ENCODE results near the gene DENND6A.
A peak's percentile ranks its signal among the peaks of the same experiment; 100 is the strongest.
"Not testable (repeated sequence)": the region's sequence is repeated elsewhere in the genome, so short reads cannot be mapped to it uniquely, and the experiment has no call there.

The DENND6A gene

DNA sequence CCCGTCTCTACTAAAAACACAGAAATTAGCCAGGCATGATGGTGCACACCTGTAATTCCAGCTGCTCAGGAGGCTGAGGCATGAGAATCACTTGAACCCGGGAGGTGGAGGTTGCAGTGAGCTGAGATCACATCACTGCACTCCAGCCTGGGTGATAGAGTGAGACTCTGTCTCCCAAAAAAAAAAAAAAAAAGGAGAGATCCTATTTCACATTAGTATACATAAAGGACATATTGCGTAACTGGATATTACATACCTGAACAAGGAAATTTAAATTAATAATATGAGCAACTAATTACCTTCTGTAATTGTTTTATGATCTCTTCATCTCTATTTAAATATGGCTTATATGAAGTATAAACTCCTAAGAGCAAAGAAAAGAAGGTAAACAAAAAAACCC is 58.6 kb downstream of the DENND6A start:
- not testable (repeated sequence) for DNase-seq

DNA sequence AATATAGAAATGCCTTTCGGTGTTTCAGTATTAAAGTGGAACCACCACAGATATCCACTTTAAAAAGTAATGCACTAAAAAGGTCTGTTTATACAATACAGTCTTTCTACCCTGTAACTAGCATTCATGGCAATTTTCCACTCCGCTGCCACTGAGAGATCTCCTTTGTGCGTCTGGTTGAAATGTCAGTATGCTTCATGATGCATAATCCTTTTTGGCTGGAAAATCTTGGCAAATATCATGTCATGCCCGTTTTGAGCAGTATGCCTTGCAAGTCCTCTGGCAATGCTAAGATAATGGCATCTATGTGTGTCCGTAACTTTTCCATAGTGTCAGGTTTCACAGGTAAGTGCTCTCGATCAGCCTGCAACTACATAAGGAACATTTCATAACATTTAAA is 64.9 kb downstream of the DENND6A start:
- no peak for DNase-seq

DNA sequence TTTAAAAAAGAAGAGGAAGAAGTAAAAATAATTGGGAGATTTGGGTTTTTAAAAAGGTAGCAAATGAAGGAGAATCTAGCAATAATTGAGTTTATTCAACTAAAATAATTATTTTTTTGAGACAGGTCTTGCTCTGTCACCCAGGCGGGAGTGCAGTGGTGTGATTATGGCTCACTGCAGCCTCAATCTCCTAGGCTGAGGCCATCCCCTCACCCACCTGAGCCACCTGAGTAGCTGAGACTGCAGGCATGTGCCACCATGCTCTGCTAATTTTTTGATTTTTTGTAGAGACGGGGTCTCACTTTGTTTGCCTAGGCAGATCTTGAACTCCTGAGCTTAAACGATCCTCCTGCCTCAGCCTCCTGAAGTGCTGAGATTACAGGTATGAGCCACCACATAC is 68.1 kb downstream of the DENND6A start:
- no peak for DNase-seq

DNA sequence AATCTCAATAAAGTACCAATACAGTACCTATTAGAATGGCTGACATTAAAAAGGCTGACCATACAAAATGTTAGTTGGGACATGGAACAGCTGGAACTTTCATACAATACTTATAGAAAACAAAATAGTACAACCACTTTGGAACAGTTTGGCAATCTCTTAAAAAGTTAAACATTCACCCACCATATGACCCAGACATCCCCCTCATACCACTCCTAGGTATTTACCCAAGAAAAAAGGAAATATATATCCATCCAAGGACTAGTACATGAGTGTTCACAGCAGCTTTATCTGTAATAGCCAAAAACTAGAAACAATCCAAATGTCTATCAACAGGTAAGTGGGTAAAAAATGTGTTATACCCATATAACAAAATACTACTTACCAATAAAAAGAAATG is 70.5 kb downstream of the DENND6A start:
- no peak for DNase-seq

DNA sequence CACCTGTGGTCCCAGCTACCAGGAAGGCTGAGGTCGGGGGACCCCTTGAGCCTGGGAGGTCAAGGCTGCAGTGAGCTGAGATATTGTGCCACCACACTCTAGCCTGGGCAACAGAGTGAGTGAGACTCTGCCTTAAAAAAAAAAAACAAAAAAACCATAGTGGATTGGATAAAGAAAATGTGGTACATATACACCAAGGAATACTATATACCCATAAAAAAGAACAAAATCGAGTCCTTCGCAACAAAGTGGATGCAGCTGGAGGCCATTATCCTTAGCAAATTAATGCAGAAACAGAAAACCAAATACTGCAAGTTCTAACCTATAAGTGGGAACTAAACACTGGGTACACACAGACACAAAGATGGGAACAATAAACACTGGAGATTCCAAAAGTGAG is 75.1 kb downstream of the DENND6A start:
- no peak for DNase-seq

DNA sequence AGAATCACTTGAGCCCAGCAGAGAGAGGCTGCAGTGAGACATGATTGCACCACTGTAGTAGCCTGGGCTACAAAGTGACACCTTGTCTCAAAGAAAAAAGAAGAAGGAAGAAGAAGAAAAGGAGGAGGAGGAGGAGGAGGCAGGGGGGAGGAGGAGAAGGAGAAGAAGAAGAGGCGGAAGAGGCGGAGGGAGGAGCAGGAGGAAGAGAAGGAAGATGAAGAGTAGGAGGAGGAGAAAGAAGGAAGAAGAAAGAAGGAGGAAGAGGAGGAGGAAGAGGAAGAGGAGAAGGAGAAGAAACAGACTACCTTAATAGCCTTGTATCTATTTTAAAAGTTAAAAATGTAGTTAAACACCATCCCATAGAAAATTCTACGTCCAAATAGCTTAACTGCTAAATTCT is 76.6 kb downstream of the DENND6A start:
- DNase-seq = no peak

DNA sequence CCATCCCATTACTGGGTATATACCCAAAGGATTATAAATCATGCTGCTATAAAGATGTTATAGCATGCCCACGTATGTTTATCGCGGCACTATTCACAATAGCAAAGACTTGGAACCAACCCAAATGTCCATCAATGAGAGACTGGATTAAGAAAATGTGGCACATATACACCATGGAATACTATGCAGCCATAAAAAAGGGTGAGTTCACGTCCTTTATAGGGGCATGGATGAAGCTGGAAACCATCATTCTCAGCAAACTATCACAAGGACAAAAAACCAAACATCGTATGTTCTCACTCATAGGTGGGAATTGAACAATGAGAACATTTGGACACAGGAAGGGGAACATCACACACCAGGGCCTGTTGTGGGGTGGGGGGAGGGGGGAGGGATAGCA is 81.0 kb downstream of the DENND6A start:
- not testable (repeated sequence) for DNase-seq

DNA sequence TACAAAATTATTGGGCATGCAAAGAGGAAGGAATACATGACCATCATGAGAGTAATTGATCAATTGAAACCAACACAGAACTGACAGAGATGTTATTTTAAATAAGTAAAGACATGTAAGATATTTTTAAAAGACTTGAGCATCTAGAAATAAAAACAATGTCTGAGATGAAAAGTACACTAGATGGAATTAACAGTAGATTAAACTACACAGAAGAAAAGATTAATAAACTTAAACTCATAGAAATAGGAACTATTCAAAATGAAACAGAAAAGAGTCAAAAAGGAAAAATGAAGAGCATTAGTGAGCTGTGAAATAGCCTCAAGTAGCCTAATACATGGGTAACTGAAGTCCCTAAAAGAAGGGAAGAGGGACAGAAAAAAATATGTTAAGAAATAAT is 87.2 kb downstream of the DENND6A start:
- no peak for DNase-seq

DNA sequence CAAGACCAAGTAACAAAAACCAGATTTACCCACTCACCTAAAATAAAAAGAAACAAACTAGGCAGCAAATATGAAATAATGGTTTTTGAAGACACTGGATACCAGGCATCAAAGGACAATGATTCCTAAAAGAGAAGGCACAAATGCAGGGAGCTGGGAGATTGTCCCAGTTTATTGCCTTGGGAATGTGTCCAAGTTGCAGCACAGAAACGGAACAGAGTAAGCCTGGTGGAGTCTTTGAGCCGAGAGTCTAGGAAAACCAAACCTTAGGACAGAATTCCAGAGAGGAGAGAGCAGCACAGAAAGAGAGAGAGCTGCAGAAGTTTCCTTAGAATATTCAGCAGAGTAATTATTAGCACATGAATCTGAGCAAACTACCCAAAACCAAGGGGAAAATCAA is 87.9 kb downstream of the DENND6A start:
- no peak for DNase-seq

DNA sequence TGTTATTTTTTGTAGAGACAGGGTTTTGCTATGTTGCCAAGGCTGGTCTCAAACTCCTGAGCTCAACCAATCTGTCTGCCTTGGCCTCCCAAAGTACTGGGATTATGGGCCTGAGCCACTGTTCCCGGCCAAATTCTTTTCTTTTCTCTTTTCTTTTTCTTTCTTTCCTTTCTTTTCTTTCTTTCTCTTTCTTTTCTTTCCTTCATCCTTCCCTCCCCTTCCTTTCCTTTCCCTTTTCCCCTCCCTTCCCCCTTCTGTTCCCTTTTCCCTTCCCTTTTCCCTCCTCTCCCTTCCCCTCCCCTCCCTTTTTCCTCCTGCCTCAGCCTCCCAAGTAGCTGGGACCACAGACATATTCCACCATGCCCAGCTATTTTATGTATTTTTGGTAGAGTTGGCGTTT is 92.7 kb downstream of the DENND6A start:
- no peak for DNase-seq

DNA sequence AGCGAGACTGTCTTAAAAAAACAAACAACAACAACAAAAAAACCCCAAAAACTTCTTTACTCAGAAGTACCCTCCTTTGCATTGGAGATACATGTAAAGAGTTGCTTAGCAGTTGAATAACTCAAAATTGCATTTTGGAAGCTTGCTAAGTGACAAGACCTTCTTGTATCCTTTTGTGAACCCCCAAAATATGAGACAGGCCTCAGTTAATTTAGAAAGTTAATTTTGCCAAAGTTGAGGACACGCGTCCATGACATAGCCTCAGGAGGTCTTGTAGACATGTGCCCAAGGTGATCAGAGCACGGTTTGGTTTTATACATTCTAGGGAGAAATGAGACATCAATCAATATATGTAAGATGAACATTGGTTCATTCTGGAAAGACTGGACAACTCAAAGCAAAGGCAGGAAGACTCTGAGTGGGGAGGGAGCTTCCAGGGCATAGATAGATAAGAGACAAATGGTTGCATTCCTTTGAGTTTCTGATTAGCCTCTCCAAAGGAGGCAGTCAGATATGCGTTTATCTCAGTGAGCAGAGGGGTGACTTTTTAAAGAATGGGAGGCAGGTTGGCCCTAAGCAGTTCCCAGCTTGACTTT is 94.0 kb downstream of the DENND6A start:
- no peak for DNase-seq

DNA sequence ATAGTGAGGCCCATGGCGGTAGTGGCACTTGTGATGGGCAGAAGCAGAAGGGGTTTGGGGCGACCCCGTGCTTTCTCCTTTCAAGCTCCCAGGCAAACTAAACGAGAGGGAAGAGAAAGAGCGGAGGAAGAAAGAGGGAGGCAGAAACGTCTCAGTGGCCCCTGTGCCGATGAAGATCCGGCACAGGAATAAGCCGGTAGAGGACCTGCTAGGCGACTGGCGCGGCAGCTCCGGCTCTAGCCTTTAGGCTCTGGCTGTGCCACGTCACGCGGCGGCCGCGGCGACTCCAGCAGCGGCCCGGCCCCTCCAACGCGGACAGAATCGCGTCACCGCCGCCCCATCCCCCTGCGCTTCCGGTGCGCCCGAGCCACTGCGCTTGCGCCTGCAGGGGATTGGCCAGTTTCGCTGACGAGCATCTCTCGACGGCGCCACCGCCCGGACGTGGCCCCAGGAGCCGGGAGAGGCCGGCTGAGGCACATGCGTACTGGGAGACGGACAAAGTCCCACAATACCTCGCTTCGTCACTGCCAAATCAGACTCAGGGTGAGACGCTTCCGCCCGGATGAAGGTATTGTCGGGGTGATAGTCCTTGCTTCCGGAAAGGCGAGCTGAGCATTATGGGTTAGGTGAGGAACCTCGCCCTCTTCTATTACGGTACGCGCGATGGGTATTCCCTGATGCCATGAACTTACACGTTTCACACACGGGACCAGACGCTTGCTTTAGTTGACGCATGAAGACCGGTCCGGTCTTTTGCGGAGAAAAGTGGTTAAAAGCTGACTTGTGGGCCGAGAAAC is 95.6 kb downstream of the DENND6A start, which contains the start of gene ARF4:
Gene ARF4 (minus strand): TSS at position 218 of the 797 bp plus-strand sequence. CDS start 204 bp downstream, at position 14.
- DNase-seq = peak; percentile 99

DNA sequence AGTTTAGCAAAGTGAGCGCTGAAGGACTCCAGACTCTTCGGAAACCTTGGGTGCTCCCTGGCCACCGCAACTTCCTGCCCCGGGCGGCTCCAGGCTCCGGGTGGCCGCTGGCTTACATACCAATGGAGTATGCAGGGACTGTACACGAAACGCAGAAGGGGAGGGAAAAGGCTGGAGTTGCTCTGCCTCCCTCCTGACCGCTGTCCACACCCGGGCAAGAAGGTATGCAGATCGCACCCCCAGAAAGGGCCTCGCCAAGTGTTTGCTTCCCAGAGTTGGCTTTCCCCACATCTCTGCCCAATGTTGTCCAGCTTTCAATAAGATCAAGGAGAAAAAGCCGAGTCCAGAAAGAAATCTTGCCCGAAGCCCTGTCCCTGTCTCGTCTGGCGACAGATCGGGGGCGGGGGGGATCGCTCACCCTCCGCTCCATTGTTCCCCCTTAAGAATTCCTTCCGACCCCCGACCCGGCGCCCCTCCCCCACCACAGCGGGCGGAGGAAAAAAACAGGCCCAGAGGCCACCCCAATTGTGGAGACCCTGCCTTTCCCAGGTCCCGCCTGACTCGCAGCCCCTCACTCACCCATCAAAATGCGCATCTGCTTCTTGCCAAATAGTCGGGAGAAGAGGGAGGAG is 96.3 kb downstream of the DENND6A start:
- peak; percentile 38 to 40 for DNase-seq

DNA sequence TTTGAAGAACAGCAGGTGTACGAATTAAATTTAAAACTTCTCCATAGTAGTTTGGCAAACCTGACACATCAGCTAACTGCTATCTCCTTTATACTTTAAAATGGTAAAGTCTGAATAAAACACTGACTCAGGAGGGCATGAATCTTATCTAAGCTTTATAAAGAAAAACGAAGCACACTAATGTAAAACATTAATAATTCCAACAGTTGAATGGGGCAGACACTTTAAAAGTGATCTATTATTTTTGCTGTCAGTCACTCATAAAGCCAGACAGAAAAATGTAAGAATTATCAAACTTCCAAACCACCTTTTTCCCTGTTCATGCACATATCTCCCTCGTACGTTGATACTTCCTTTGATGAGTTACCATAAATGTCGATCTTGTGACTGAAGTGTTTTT is 98.3 kb downstream of the DENND6A start:
- no peak for DNase-seq

DNA sequence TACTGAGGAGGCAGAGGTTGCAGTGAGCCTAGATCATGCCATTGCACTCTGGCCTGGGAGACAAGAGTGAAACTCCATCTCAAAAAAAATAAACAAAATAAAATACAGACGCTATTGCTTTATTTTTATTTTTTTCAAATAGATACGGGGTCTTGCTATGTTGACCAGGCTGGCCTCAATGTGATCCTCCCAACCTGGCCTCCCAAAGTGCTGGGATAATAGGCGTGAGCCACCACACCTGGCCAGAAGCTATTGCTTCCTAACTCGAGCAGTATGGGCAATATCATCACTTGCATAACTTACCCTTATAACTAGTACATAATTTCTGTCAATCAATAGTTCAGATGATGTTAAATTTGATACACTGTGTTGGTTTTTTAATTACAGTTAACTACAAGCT is 98.7 kb downstream of the DENND6A start:
- no peak for DNase-seq

DNA sequence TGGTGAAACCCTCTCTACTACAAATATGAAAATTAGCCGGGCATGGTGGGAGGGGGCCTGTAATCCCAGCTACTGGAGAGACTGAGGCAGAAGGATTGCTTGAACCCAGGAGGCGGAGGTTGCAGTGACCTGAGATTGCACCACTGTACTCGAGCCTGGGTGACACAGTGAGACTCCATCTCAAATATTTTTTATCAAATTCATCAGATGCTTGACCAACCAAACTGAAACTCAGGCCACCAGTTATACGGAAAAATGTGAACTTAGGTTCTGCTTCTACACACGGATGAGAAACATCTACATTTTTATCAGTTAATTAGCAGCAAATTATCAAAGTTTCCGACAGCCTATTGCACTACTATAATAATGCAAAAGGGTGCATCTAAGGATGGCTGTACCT is 100.6 kb downstream of the DENND6A start:
- no peak for DNase-seq

DNA sequence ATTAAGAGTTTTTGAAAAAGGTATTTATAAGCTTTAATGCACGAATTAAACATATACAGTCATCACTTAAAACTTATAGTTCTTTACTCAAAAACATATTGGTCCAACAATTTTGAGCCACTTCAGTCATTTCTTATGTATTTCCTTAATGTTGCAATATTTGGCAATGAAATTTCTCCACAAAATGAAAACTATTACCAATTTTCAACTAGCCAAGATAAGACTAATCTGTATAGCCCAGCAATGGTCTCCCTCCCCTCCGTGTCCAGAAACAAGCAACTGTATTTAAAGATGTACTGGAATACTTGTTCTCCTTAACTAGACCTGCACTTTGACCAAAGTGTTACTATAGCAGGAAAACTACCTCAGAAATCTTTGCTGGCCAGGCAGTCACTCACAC is 105.0 kb downstream of the DENND6A start:
- DNase-seq = no peak

DNA sequence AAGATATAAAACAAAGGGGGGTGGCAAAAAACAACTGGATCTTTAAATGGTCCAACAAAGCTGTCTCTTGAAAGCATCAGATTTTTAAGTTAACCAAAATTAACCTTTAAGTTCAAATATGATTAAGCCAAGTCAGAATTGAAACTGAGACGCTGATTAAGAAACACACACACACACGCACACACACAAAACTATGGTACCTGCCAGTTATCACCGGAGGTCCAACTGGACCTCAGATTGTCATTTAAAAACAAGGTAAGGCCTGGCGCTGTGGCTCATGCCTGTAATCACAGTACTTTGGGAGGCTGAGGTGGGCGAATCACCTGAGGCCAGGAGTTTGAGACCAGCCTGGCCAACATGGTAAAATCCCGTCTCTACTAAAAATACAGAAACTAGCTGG is 106.1 kb downstream of the DENND6A start:
- DNase-seq = no peak

DNA sequence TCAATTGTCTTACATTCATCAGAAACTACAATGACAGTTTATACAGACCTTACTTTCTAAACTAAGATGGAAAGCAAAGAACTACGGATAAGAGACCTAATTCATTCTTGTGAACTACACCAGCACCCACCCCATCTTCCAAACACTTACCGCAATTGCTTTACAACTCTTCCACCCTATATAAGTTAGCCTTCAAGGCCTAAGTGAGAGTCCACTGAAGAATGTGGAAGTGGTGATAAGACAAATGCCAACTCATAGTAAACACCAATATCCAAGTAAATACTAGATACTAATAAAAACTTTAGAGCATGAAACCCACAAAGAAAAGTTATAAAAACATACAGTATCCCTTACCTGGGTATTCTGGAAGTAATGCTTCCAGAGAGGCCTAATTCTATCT is 109.3 kb downstream of the DENND6A start:
- DNase-seq = no peak

DNA sequence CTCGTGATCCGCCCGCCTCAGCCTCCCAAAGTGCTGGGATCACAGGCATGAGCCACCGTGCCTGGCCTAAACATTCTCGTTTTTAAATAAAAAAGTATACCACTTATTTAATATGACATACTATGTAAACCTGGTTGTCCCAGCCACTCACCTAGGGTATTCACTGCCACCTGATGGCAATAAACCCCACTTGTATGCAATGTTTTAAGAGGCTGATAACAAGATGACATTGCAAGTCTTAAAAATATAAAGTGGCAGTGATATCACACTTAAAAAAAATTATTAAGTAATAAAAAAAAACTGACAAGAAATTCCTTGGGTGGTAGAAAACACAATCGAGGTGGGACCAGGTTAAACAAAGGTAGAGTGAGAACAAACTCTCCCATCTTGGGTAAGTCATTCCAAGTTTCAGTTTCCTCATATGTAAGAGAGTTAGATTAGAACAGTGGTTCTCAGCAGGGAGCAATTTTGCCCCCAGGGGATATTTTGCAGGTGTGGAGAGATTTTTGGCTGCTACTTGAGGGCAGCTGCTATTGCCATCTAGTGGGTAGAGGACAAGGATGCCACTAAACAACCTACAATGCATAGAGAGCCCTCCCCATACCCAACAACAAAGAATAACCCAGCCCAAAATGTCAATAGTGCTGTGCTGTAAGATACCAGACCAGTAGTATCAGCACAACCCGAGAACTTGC is 110.3 kb downstream of the DENND6A start:
- no peak for DNase-seq

DNA sequence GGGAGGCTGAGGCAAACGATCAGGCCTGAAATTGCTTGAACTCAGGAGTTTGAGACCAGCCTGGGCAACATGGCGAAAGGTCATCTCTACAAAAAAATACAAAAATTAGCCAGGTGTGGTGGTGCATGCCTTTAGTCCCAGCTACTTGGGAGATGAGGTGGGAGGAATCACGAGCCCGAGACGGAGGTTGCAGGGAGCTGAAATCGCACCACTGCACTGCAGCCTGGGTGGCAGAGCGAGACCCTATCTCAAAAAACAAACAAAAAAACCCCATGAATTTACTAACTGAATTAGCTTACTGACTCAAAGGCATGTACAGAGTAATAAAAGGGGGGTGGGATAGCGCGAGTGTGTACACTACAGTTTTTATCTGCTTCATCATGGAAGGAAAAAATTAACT is 115.1 kb downstream of the DENND6A start:
- no peak for DNase-seq

DNA sequence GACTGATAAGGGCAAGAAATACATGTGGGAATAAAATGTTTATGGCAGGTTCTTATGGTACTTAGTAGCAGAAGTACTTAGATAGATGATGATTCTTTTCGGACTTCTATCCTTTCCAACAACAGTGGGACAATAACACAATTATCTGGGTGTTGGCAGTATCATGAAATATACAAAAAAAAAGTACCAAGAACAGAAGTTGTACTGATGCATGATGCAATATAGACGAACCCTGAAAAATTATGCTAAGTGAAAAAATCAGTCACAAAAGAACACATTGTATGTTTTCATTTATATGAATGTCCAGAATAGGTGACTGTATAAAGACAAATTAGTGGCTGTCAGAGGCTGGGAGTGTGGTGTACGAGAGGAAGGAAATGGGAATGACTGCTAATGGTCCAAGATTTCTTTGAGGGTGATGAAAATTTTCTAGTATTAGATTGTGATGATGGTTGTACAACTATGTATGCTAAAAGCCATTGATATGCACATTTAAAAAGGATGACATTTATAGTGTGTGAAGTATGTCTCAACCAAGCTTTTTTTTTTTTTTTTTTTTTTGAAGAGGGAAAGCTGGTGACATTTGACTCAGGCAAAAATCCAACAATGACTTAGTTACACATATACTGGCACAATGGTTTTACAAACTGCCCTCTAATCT is 116.8 kb downstream of the DENND6A start:
- no peak for DNase-seq

All from stimulated activated CD4-positive, alpha-beta T cell treated with anti-CD3 and anti-CD28 coated beads, Interleukin-2, amount 100 ng/mL, for 48 hours (primary cell).